ENCODE results near the gene KLHL2.

GRCh38 chr4:165347647-165348569 lies 140.5 kb downstream of the KLHL2 start:
- TF ChIP-seq CTCF (IDR thresholded peaks at IDR 0.05 in 4 of 5, conservative IDR thresholded peaks at IDR 0.05 in 1 of 5) (no peak), POLR2A (IDR thresholded peaks at IDR 0.05) (no peak)
